Panc1 (cell line): ENCODE results near the gene RNF212.

Experiments
- CTCF ChIP-seq: fragments of 450-650 bp; IDR thresholded peaks from 2 replicates; pipeline ENCODE4 v1.5.1; 2017; ENCODE audit warnings: mild to moderate bottlenecking
- POLR2AphosphoS5 ChIP-seq: IDR thresholded peaks from 2 replicates; pipeline ENCODE4 v1.6.1; 2012; ENCODE audit warnings: mild to moderate bottlenecking, low read depth, low read length, moderate library complexity
- REST ChIP-seq, 2 experiments: IDR thresholded peaks; 2 replicates each; pipeline ENCODE4 v1.6.1; 2011 to 2012; ENCODE audit warnings: low read depth in 2 of 2, control low read depth in 1 of 2, low read length in 1 of 2, mild to moderate bottlenecking in 1 of 2, moderate library complexity in 1 of 2; ENCODE audit not compliant: insufficient read depth in 1 of 2
- SIN3A ChIP-seq: IDR thresholded peaks from 2 replicates; pipeline ENCODE4 v1.6.1; 2012; ENCODE audit warnings: low read depth, mild to moderate bottlenecking, low read length, moderate library complexity, borderline replicate concordance; ENCODE audit not compliant: insufficient read depth

DNA sequence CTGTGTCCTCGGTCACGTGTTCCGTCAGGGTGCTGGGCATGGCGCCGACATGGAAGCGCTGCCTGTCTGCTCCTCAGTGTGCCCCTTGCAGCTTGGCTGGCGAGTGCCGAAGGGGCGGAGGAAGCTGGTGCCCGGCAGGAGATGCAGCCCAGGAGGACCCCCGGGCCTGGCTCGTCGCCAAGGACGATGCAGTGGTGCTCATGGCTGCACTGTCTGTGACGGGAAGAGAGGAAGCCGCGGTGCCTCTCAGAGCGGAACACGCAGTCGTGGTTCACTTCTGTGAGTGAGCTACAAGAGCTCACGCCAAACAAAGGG is 63.8 kb downstream of the RNF212 start:
- TF ChIP-seq CTCF: no peak
- no peak for TF ChIP-seq SIN3A
- TF ChIP-seq REST (IDR thresholded peaks at IDR 0.05; ENCODE audit: insufficient read depth in 1 of 2, low read depth in 2 of 2, low read length in 1 of 2): no peak
- TF ChIP-seq POLR2AphosphoS5: no peak
